Measurements from ENCODE around the gene NKPD1. TPM values are rescaled to one million over a fixed set of nuclear protein-coding genes. Genes with fewer than 3 reads are reported as not detected.

NKPD1 gene
- total RNA-seq, 5 donors from 2014 or later (not counting 1 experiment from before 2014, with no cell fraction given): 0.95 to 1.3 (median 1.2) TPM

GRCh38 chr19:45147835-45148676 lies 12.7 kb downstream of the NKPD1 start:
- H3K36me3 Mint-ChIP-seq: peaks cover 1% of the 10 kb centered on the region
- H3K27me3 Mint-ChIP-seq: peaks cover 0 to 10% of the 10 kb centered on the region in 2 donors
- ATAC-seq (replicated peaks in 1 of 4) (no peak), DNase-seq (no peak)
- Histone ChIP-seq H3K4me1 (ENCODE audit: control insufficient read depth in 1 of 2, extremely low read depth in 1 of 2, insufficient read depth in 2 of 2, low read length in 2 of 2) (peaks cover 0 to 24% of the 10 kb centered on the region in 2 experiments), H3K4me3 (ENCODE audit: control insufficient read depth in 1 of 2, extremely low read depth in 1 of 2, low read length in 1 of 2) (no peak overlapping the region), H3K27me3 (replicated peaks in 1 of 2; ENCODE audit: control insufficient read depth in 2 of 2, extremely low read depth in 1 of 2, insufficient read depth in 2 of 2, low read length in 1 of 2) (peaks cover 0 to 15% of the 10 kb centered on the region in 2 experiments), H3K36me3 (ENCODE audit: control insufficient read depth in 2 of 2, extremely low read depth in 1 of 2, insufficient read depth in 1 of 2, low read length in 1 of 2) (peaks cover 11 to 17% of the 10 kb centered on the region in 2 donors), H3K9me3 (no peaks in the 10 kb centered on the region), H3K27ac (ENCODE audit: low read length) (no peak overlapping the region)
- WGBS (ENCODE audit: insufficient coverage): 83% methylated on average over 10 of the region's 18 CpGs
- H3K9me3 Mint-ChIP-seq: no peaks in the 10 kb centered on the region
- no peak overlapping the region for H3K4me3 Mint-ChIP-seq
- H3K4me1 Mint-ChIP-seq: peaks cover 14 to 17% (median 16%) of the 10 kb centered on the region in 3 donors
- no peak overlapping the region for H3K27ac Mint-ChIP-seq
- POLR2A ChIA-PET: no interaction called here
- CTCF ChIA-PET: interaction anchor here in 1 of 2 donors (0.7 kb wide), 1 partner anchor 97 kb away, joined by 3 read pairs; no protein-coding TSS in a partner anchor

GRCh38 chr19:45146741-45147205 lies 14.0 kb downstream of the NKPD1 start:
- peaks cover 15 to 30% of the 10 kb centered on the region in 2 donors for H3K36me3 ChIP-seq (ENCODE audit: control insufficient read depth in 2 of 2, extremely low read depth in 1 of 2, insufficient read depth in 1 of 2, low read length in 1 of 2)
- H3K4me3 Mint-ChIP-seq: no peak overlapping the region
- POLR2A ChIA-PET: no interaction called here
- no peak overlapping the region for H3K27ac ChIP-seq (ENCODE audit: low read length)
- ATAC-seq (replicated peaks in 1 of 4) (no peak), DNase-seq (no peak)
- CTCF ChIA-PET: no interaction called here
- H3K27me3 Mint-ChIP-seq: peaks cover 0 to 6% of the 10 kb centered on the region in 2 donors
- H3K36me3 Mint-ChIP-seq: peaks cover 9% of the 10 kb centered on the region
- no peak overlapping the region for H3K27ac Mint-ChIP-seq
- peaks cover 8 to 13% (median 9%) of the 10 kb centered on the region in 3 donors for H3K4me1 Mint-ChIP-seq
- H3K9me3 Mint-ChIP-seq: no peaks in the 10 kb centered on the region
- no peak overlapping the region for H3K4me3 ChIP-seq (ENCODE audit: control insufficient read depth in 1 of 2, extremely low read depth in 1 of 2, low read length in 1 of 2)
- peaks cover 0 to 9% of the 10 kb centered on the region in 2 experiments for H3K27me3 ChIP-seq (replicated peaks in 1 of 2; ENCODE audit: control insufficient read depth in 2 of 2, extremely low read depth in 1 of 2, insufficient read depth in 2 of 2, low read length in 1 of 2)
- H3K9me3 ChIP-seq: no peaks in the 10 kb centered on the region
- WGBS (ENCODE audit: insufficient coverage): 99% methylated on average over 10 of the region's 18 CpGs
- H3K4me1 ChIP-seq (ENCODE audit: control insufficient read depth in 1 of 2, extremely low read depth in 1 of 2, insufficient read depth in 2 of 2, low read length in 2 of 2): peaks cover 0 to 11% of the 10 kb centered on the region in 2 experiments

- peaks cover 19 to 35% of the 10 kb centered on the region in 2 donors for H3K36me3 ChIP-seq (ENCODE audit: control insufficient read depth in 2 of 2, extremely low read depth in 1 of 2, insufficient read depth in 1 of 2, low read length in 1 of 2)
- ChIA-PET POLR2A (no interaction called here), CTCF (no interaction called here)
- H3K4me1 ChIP-seq (ENCODE audit: control insufficient read depth in 1 of 2, extremely low read depth in 1 of 2, insufficient read depth in 2 of 2, low read length in 2 of 2): peaks cover 0 to 6% of the 10 kb centered on the region in 2 experiments
- Mint-ChIP-seq H3K27ac (no peak overlapping the region), H3K27me3 (peaks cover 0 to 1% of the 10 kb centered on the region in 2 donors), H3K9me3 (no peaks in the 10 kb centered on the region), H3K4me1 (peaks cover 8 to 9% (median 9%) of the 10 kb centered on the region in 3 donors), H3K36me3 (peaks cover 10% of the 10 kb centered on the region), H3K4me3 (no peak overlapping the region)
- DNase-seq (no peak), ATAC-seq (replicated peaks in 1 of 4) (no peak)
- no peak overlapping the region for H3K4me3 ChIP-seq (ENCODE audit: control insufficient read depth in 1 of 2, extremely low read depth in 1 of 2, low read length in 1 of 2)
- peaks cover 0 to 3% of the 10 kb centered on the region in 2 experiments for H3K27me3 ChIP-seq (replicated peaks in 1 of 2; ENCODE audit: control insufficient read depth in 2 of 2, extremely low read depth in 1 of 2, insufficient read depth in 2 of 2, low read length in 1 of 2)
- 98% methylated on average over 9 of the region's 13 CpGs for WGBS (ENCODE audit: insufficient coverage)
- no peaks in the 10 kb centered on the region for H3K9me3 ChIP-seq
- no peak overlapping the region for H3K27ac ChIP-seq (ENCODE audit: low read length)
Measured at GRCh38 chr19:45146251-45146650, 14.5 kb downstream of the NKPD1 start.

- no peak overlapping the region for H3K4me3 Mint-ChIP-seq
- DNase-seq (no peak), ATAC-seq (replicated peaks in 1 of 4) (no peak)
- Histone ChIP-seq H3K27me3 (replicated peaks in 1 of 2; ENCODE audit: control insufficient read depth in 2 of 2, extremely low read depth in 1 of 2, insufficient read depth in 2 of 2, low read length in 1 of 2) (no peaks in the 10 kb centered on the region), H3K4me1 (ENCODE audit: control insufficient read depth in 1 of 2, extremely low read depth in 1 of 2, insufficient read depth in 2 of 2, low read length in 2 of 2) (peaks cover 0 to 6% of the 10 kb centered on the region in 2 experiments), H3K9me3 (no peaks in the 10 kb centered on the region), H3K4me3 (ENCODE audit: control insufficient read depth in 1 of 2, extremely low read depth in 1 of 2, low read length in 1 of 2) (no peak overlapping the region), H3K36me3 (ENCODE audit: control insufficient read depth in 2 of 2, extremely low read depth in 1 of 2, insufficient read depth in 1 of 2, low read length in 1 of 2) (peaks cover 22 to 42% of the 10 kb centered on the region in 2 donors), H3K27ac (ENCODE audit: low read length) (no peak overlapping the region)
- WGBS (ENCODE audit: insufficient coverage): 98% methylated on average over 27 of the region's 54 CpGs
- H3K9me3 Mint-ChIP-seq: no peaks in the 10 kb centered on the region
- CTCF ChIA-PET: no interaction called here
- no peak overlapping the region for H3K27ac Mint-ChIP-seq
- peaks cover 8 to 9% (median 9%) of the 10 kb centered on the region in 3 donors for H3K4me1 Mint-ChIP-seq
- H3K36me3 Mint-ChIP-seq: peaks cover 11% of the 10 kb centered on the region
- H3K27me3 Mint-ChIP-seq: no peaks in the 10 kb centered on the region
- POLR2A ChIA-PET: no interaction called here
Measured at GRCh38 chr19:45145270-45146189, 15.3 kb downstream of the NKPD1 start.

- ChIA-PET CTCF (no interaction called here), POLR2A (no interaction called here)
- peaks cover 22 to 42% of the 10 kb centered on the region in 2 donors for H3K36me3 ChIP-seq (ENCODE audit: control insufficient read depth in 2 of 2, extremely low read depth in 1 of 2, insufficient read depth in 1 of 2, low read length in 1 of 2)
- WGBS (ENCODE audit: insufficient coverage): 97% methylated on average over 44 of the region's 53 CpGs
- Mint-ChIP-seq H3K4me1 (peaks cover 8 to 9% (median 9%) of the 10 kb centered on the region in 3 donors), H3K9me3 (no peaks in the 10 kb centered on the region), H3K4me3 (no peak overlapping the region), H3K27me3 (no peaks in the 10 kb centered on the region), H3K36me3 (peaks cover 11% of the 10 kb centered on the region), H3K27ac (no peak overlapping the region)
- ATAC-seq (replicated peaks in 1 of 4) (no peak), DNase-seq (no peak)
- no peak overlapping the region for H3K27ac ChIP-seq (ENCODE audit: low read length)
- no peaks in the 10 kb centered on the region for H3K27me3 ChIP-seq (replicated peaks in 1 of 2; ENCODE audit: control insufficient read depth in 2 of 2, extremely low read depth in 1 of 2, insufficient read depth in 2 of 2, low read length in 1 of 2)
- peaks cover 0 to 6% of the 10 kb centered on the region in 2 experiments for H3K4me1 ChIP-seq (ENCODE audit: control insufficient read depth in 1 of 2, extremely low read depth in 1 of 2, insufficient read depth in 2 of 2, low read length in 2 of 2)
- H3K9me3 ChIP-seq: no peaks in the 10 kb centered on the region
- no peak overlapping the region for H3K4me3 ChIP-seq (ENCODE audit: control insufficient read depth in 1 of 2, extremely low read depth in 1 of 2, low read length in 1 of 2)
Measured at GRCh38 chr19:45144431-45145269, 16.1 kb downstream of the NKPD1 start.

Data from T-cell (primary cell).